SJSA1 (cell line): ENCODE results near the gene ALDH1A3. TPM values are rescaled to one million over a fixed set of nuclear protein-coding genes. Genes with fewer than 3 reads are reported as not detected.

Experiments
- DNase-seq, 2 experiments: peaks; one replicate each; pipeline ENCODE4 v3.0.0-alpha.2; 2015 to 2020; ENCODE audit warnings: low spot score in 2 of 2, low read depth in 1 of 2
- H3K27ac ChIP-seq: fragments of 250-450 bp; sonication (Bioruptor Pico); 2 replicates; pipeline ENCODE4 v1.5.1; 2020; ENCODE audit warnings: mild to moderate bottlenecking, moderate library complexity
- H3K27me3 ChIP-seq: fragments of 250-450 bp; sonication (Bioruptor Pico); replicated peaks from 2 replicates; pipeline ENCODE4 v1.5.1; 2020; ENCODE audit warnings: mild to moderate bottlenecking, moderate library complexity
- H3K36me3 ChIP-seq: fragments of 250-450 bp; sonication (Bioruptor Pico); 2 replicates; pipeline ENCODE4 v1.5.1; 2020; ENCODE audit warnings: mild to moderate bottlenecking
- H3K4me1 ChIP-seq: fragments of 250-450 bp; sonication (Bioruptor Pico); replicated peaks from 2 replicates; pipeline ENCODE4 v1.6.1; 2021; ENCODE audit warnings: mild to moderate bottlenecking
- H3K4me3 ChIP-seq: fragments of 250-450 bp; sonication (Bioruptor Pico); 2 replicates; pipeline ENCODE4 v1.5.1; 2020; ENCODE audit warnings: mild to moderate bottlenecking
- H3K9me3 ChIP-seq: fragments of 250-450 bp; sonication (Bioruptor Pico); replicated peaks from 2 replicates; pipeline ENCODE4 v1.5.1; 2020; ENCODE audit warnings: mild to moderate bottlenecking
- total RNA-seq: library from RNA; depleted of rRNA; stranded (reverse); fragments of >200 nt; shearing (Covaris generic); gene quantifications from 2 replicates; pipeline ENCODE4 v1.2.3, GENCODE V29; 2014; rRNA removed

The ALDH1A3 gene
- total RNA-seq, 1 experiment from 2014 or later, result 2.2 TPM

GRCh38 chr15:100959066-100960050 is 79.7 kb downstream of the ALDH1A3 start:
- Histone ChIP-seq H3K36me3 (no peaks in the 10 kb centered on the region), H3K27me3 (no peaks in the 10 kb centered on the region), H3K4me3 (no peak overlapping the region), H3K9me3 (no peaks in the 10 kb centered on the region), H3K27ac (peak overlapping the region; percentile 86), H3K4me1 (peaks cover 24% of the 10 kb centered on the region)
- DNase-seq, result peak in 1 of 2 experiments; percentile 10

Other genes with a start within 250 kb of the ALDH1A3 start
- gene LRRK1, start 39.5 kb downstream of the ALDH1A3 start, total RNA-seq, result 0.75 and 3.7 TPM in 2 replicates